GM18951 (cell line): Measurements from ENCODE around the gene MRPL47.
"Not testable (repeated sequence)": the region's sequence is repeated elsewhere in the genome, so short reads cannot be mapped to it uniquely, and the experiment has no call there.

Experiments
- POLR2A ChIP-seq: IDR thresholded peaks from 4 replicates; pipeline ENCODE4 v1.6.1; 2011; ENCODE audit warnings: mild to moderate bottlenecking; ENCODE audit not compliant: insufficient read length, insufficient read depth; ENCODE audit errors: extremely low read depth
- in situ Hi-C: fragments of 300-500 bp; cut with MboI; formaldehyde crosslinking; loops from one replicate; pipeline ENCODE4 v1.12.0; 2022; ENCODE audit warnings: low sequenced_read_pairs, mixed read lengths, inconsistent platforms; ENCODE audit not compliant: unreplicated experiment

The MRPL47 gene

GRCh38 chr3:179604321-179605078, at the start of gene MRPL47, which contains the start of gene NDUFB5:
Gene MRPL47 (minus strand): TSS chr3:179604638. CDS start chr3:179604624, 14 bp downstream.
Gene NDUFB5 (plus strand): TSS chr3:179604794. CDS start chr3:179604816, 22 bp downstream.
- peak; percentile 84 for TF ChIP-seq POLR2A
- in situ Hi-C loops: no loop called here

- TF ChIP-seq POLR2A: peak; percentile 52
- in situ Hi-C loops: no loop called here
Observed at GRCh38 chr3:179653096-179653797, 48.8 kb upstream of the MRPL47 start.

- in situ Hi-C loops: no loop called here
- no peak for TF ChIP-seq POLR2A
Observed at GRCh38 chr3:179652447-179653095, 48.1 kb upstream of the MRPL47 start, which contains the start of gene USP13. Gene USP13 (plus strand): TSS chr3:179653040. CDS start chr3:179653226, 186 bp downstream.

GRCh38 chr3:179651687-179652446, 47.4 kb upstream of the MRPL47 start:
- in situ Hi-C loops: no loop called here
- TF ChIP-seq POLR2A: no peak

GRCh38 chr3:179646177-179646576, 41.7 kb upstream of the MRPL47 start:
- no peak for TF ChIP-seq POLR2A
- in situ Hi-C loops: no loop called here

- in situ Hi-C loops: not testable (repeated sequence)
Observed at GRCh38 chr3:179643837-179644236, 39.4 kb upstream of the MRPL47 start.

GRCh38 chr3:179642871-179643270, 38.4 kb upstream of the MRPL47 start:
- in situ Hi-C loops: no loop called here
- no peak for TF ChIP-seq POLR2A

GRCh38 chr3:179640469-179640868, 36.0 kb upstream of the MRPL47 start:
- in situ Hi-C loops: no loop called here
- no peak for TF ChIP-seq POLR2A

GRCh38 chr3:179630753-179631451, 26.5 kb upstream of the MRPL47 start:
- in situ Hi-C loops: no loop called here
- no peak for TF ChIP-seq POLR2A

GRCh38 chr3:179624451-179624850, 20.0 kb upstream of the MRPL47 start:
- in situ Hi-C loops: no loop called here

GRCh38 chr3:179622023-179622422, 17.6 kb upstream of the MRPL47 start:
- TF ChIP-seq POLR2A: no peak
- in situ Hi-C loops: no loop called here

More at GRCh38 chr3:179624451-179624850, 20.0 kb upstream of the MRPL47 start:
- TF ChIP-seq POLR2A: no peak

- no peak for TF ChIP-seq POLR2A
- in situ Hi-C loops: no loop called here
Observed at GRCh38 chr3:179615458-179616173, 11.2 kb upstream of the MRPL47 start.
